ENCODE measurements around the gene DOCK9.
"Not testable (repeated sequence)": the region's sequence is repeated elsewhere in the genome, so short reads cannot be mapped to it uniquely, and the experiment has no call there.

The DOCK9 gene

GRCh38 chr13:98822225-98822606, 155.6 kb downstream of the DOCK9 start:
- no peak for DNase-seq (ENCODE audit: low spot score)

DNA sequence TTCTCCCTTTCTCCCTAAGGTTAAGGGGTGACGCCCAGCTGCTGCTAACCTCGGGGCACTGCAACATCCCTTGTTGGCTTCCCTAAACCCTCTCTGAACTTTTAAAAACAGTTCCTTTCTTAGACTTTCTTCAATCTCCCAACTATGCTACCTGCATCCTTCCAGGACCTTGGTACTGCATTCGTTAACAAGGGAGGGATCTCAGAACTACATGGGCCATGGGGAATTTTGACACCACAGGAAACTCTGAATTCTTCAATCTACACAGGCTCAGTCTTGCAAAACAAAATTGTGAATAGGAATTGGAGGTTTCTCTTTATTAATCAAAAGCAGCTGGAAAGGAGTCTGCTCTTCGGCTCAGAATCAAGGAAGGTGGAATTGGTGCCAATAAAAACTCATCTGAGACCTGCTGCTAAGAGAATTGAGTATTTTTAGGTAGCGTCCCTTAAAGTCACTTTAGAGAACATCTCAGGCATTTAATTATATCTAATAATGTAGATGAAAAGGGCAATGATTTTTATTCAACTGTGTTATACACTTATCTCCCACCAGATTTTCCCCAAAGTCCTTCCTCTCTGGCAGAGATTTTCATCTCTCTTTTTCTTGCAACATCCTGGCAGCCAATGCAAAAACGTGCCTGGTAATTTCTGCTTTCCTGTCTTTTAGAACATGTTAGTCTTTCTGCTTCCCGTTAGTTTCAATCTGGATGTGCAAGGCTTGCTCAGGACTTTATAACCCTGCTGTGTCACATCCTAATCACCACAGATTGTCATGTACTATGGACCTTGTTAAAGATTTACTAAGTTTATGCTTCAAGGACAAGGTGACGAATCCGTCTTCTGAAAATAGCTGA, 156.3 kb downstream of the DOCK9 start:
- DNase-seq (ENCODE audit: low spot score): no peak

GRCh38 chr13:98820744-98821371, 157.0 kb downstream of the DOCK9 start:
- DNase-seq (ENCODE audit: low spot score): no peak

DNA sequence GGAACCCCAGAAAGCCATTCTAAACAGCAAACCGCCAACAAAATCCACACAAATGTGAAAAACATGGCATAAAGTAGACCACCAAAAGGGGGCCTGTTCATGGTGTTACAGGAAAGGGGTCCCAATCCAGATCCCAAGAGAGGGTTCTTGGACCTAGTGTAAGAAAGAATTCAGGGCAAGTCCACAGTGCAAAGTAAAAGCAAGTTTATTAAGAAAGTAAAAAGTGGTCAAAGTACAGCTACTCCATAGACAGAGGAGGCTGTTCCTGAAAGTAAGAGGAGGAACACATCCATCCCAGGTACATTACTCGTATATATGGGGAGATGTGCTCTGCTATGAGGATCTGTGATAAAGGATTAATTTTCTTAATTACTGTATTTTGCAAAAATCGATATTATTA, 157.6 kb downstream of the DOCK9 start:
- no peak for DNase-seq (ENCODE audit: low spot score)

DNA sequence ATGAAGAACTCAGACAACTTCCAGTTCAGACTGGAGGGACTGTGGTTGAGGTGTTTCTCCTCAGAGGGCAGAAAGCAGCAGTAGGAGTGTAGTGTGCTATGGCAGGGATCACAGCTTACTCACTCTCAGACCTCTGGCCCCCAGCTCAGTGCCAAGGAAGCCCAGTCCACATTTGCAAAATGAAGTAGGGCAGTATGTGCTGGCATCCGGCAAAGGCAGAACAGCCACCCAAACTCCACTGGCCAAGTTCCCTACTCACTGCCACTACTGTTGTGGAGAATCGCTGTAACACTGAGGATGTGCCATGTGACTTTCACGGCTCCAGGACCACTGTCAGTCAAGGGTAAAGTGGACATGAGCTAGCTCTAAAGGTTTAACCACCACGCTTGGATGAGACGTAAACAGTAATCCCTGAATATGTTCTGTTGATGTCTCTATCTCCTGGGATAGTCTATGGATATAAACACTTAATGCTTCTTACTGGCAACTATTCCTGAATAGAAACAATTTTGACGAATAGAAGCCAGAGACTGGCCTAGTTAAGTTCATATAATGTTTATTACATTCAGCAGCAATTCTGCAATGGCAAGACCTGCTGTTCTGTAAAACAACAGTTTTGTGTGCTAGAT, 158.4 kb downstream of the DOCK9 start:
- DNase-seq (ENCODE audit: low spot score): no peak

- no peak for DNase-seq (ENCODE audit: low spot score)
Measured at GRCh38 chr13:98816406-98816805, 161.5 kb downstream of the DOCK9 start.

DNA sequence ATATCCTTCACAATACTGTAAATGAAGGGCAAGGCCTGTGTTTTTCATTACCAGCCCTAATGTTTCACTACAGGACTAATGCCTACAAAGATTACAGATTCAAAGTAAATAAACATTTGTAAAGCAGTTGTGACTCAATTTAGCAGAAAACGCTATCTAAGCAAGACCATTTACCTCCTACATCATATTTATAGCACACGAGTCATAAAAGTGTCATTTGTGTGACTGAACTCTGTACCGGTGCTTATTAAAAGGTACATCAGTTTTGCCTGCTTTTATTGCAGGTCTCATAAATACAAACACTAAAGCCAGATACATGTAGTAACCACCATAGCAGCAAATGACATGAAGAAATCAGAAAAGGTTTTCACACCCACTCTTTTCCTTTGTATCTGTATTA, 163.9 kb downstream of the DOCK9 start:
- DNase-seq (ENCODE audit: low spot score): no peak

- not testable (repeated sequence) for DNase-seq (ENCODE audit: low spot score)
Measured at GRCh38 chr13:98812186-98812790, 165.6 kb downstream of the DOCK9 start.

DNA sequence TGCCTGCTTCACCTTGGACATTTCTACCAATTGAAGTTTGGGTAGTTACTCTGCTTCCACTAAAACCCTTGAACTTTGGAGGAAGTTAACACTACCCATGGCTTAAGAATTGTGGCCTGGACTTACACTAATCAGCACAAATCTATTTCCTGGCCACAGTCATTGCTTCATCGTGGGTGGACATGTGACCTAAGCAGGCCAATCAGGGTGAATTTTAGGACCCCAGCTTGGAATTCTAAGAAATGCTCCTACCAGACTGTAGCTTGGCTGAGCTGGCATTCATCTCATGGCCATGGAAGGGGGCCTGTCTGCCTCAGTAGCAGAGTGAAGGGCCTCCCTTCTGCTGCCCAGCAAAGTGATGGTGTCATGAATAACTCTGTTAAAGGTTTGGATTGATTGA, 167.1 kb downstream of the DOCK9 start:
- DNase-seq (ENCODE audit: low spot score): no peak

GRCh38 chr13:98809345-98809777, 168.5 kb downstream of the DOCK9 start:
- no peak for DNase-seq (ENCODE audit: low spot score)

DNA sequence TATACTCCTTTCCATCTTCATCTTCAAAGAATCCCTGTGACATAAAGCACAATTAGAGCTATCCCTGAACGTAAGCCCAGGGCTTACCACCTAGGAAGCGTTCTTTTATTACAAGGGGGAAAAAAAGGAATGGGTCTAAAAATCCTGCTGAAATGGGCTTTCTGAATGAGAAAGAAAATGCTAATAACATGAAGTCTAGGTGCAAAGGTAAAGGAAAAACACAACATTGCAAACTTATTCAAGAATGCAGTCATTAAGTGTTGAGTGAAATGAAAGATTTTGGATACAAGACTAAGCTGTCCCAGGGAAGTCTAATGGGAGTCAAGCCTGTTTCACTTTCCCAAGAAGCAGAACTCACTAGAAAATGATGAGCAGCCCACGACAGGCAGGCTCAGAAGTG, 170.1 kb downstream of the DOCK9 start:
- DNase-seq (ENCODE audit: low spot score): no peak

DNA sequence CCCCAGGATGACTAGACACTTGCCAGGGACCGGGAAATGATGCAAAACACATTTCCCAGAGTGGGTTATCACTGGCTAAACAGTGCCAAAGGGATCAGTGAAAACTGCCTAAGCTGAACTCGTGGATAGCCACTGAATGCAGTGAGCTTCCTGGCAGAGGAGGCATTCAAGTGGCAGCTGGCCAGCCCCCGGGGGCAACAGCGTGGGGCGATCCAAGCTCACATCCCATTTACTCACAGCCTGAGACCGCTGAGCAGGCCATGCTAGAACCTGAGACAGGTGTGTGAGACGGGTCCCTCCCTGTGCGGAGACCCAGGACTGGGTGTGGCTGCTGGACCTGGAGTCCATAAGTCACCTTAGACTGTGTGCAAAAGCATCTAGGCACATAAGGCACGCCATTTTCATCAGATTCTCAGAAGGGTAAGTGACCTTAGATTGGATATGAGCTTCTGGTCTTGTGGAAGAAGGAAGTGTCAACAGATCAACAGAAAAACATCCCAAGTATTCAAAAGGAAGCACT, 173.5 kb downstream of the DOCK9 start:
- DNase-seq (ENCODE audit: low spot score): no peak

DNA sequence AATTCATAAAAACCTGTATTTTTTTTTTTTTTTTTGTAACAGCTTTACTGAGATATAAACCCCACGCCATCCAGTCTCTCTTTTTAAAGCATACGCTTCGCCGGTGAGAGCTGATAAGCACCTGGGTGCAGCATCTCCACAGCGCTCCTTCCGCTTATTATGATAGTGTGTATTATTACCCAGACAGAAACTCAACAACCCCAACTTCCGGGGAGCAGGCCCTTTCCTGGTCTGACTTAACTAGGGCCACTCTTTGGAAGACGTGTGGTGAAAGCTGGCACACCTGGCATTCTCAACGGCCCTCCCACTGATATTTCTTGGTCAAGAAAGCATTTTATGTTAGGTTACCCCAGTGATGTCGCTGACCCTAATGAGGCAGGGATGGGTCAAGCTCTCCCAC, 173.9 kb downstream of the DOCK9 start:
- DNase-seq (ENCODE audit: low spot score): no peak

GRCh38 chr13:98803111-98803561, 174.7 kb downstream of the DOCK9 start:
- no peak for DNase-seq (ENCODE audit: low spot score)

- no peak for DNase-seq (ENCODE audit: low spot score)
Measured at GRCh38 chr13:98802559-98802958, 175.3 kb downstream of the DOCK9 start.

DNA sequence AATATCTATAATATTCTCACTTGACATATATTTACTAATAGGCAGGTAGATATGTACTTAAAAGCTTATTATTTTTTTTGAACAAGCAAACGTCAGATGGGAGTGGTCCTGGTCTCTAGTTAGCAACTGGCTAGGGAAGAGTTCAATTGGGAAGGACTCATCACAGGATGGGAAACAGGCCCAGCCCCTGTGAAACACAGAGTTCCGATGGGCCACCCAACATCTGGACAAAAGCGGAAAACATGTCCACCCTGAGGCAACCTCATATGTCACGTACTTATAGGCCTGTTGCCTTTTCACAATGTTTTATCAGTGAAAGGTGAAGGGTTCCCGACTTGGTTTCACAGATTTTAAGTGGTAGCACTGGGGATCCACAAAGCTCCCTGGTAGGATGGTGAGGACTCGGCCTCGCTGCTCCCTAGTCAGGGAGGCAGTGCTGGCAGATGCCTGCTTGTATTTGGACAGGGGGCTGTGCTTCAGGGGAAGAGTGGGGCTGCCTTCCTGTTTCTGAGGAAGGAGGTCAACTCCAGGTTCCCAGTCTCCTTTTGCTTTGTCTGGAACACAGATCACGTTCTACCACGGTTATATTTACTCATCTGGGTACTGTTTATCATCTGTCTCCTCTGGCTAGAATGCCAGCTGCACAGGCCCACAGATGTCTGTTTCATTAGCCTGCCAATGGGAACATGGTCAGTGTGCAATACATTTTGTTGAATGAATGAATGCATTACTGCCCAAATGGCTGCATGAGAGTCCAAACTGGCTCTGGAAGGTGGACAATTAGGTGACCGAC, 176.0 kb downstream of the DOCK9 start:
- DNase-seq (ENCODE audit: low spot score): no peak

- no peak for DNase-seq (ENCODE audit: low spot score)
Measured at GRCh38 chr13:98800078-98800477, 177.8 kb downstream of the DOCK9 start.

GRCh38 chr13:98798849-98799645, 178.8 kb downstream of the DOCK9 start:
- no peak for DNase-seq (ENCODE audit: low spot score)

DNA sequence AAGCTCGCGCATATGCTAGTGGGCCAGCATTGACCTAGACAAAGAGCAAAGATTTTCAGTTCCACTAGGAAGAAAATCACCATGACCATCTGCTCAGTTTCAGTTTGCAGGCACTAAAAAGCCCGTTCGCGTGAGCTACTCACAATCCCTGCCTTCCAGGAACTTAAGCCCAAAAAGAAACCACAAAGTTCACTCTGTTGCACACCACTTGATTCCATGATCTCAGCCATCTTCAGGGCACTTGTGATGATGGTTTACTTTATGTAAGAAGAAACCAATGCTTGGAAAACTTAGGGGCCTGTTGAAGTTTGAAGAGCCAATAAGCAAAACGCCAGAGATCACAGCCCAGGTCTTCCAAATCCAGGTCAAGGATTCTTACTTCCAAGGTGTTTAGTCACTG, 180.4 kb downstream of the DOCK9 start:
- no peak for DNase-seq (ENCODE audit: low spot score)

DNA sequence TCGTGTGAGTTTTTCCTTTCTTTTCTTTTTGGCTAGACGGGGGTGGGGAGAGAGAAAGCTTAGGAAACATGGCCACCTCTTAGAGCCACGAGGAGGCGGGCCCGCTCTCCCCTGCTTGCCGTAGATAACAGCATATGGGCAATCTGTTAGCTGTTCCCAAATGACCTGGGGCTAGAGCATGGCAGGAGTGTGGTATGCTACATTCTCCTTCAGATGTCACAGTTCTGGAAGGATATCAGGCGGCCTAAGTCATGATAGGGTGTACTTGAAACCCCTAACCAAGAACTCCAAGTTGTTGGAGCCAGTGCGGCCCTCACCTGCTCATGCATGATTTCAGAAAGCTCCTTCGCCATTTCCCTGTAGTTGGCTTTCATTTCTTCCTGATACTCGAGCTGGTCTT, 181.1 kb downstream of the DOCK9 start:
- no peak for DNase-seq (ENCODE audit: low spot score)

- DNase-seq (ENCODE audit: low spot score): no peak
Measured at GRCh38 chr13:98796191-98796590, 181.7 kb downstream of the DOCK9 start.
